Hepatocyte (in vitro differentiated cells): ENCODE measurements around the gene NRTN. TPM values are rescaled to one million over a fixed set of nuclear protein-coding genes. Genes with fewer than 3 reads are reported as not detected.
"Not testable (repeated sequence)": the region's sequence is repeated elsewhere in the genome, so short reads cannot be mapped to it uniquely, and the experiment has no call there.

ENCODE experiments used
- DNase-seq: peaks from one replicate; pipeline ENCODE4 v3.0.0-alpha.2; 2016; ENCODE audit warnings: low spot score
- H2AFZ ChIP-seq: fragments of 200-600 bp; sonication (generic); 2 replicates; pipeline ENCODE4 v1.6.0; 2016; ENCODE audit warnings: antibody characterized with exemption, mild to moderate bottlenecking
- H3K27ac ChIP-seq: fragments of 200-600 bp; sonication (generic); 2 replicates; pipeline ENCODE4 v1.5.1; 2016; ENCODE audit warnings: mild to moderate bottlenecking
- H3K27me3 ChIP-seq: fragments of 200-600 bp; sonication (generic); 2 replicates; pipeline ENCODE4 v1.6.1; 2016
- H3K36me3 ChIP-seq: fragments of 200-600 bp; sonication (generic); replicated peaks from 2 replicates; pipeline ENCODE4 v1.5.1; 2016; ENCODE audit warnings: low read depth; ENCODE audit not compliant: insufficient read depth
- H3K4me1 ChIP-seq: fragments of 200-600 bp; sonication (generic); 2 replicates; pipeline ENCODE4 v1.5.1; 2016; ENCODE audit warnings: mild to moderate bottlenecking, moderate library complexity; ENCODE audit not compliant: insufficient read depth
- H3K4me2 ChIP-seq: fragments of 200-600 bp; sonication (generic); 2 replicates; pipeline ENCODE4 v1.6.0; 2016
- H3K4me3 ChIP-seq: fragments of 200-600 bp; sonication (generic); 2 replicates; pipeline ENCODE4 v1.5.1; 2016; ENCODE audit warnings: mild to moderate bottlenecking
- H3K79me2 ChIP-seq: fragments of 200-600 bp; sonication (generic); 2 replicates; pipeline ENCODE4 v1.6.0; 2017; ENCODE audit warnings: mild to moderate bottlenecking
- H3K9me2 ChIP-seq: fragments of 200-600 bp; sonication (generic); replicated peaks from 2 replicates; pipeline ENCODE4 v1.6.0; 2017; ENCODE audit warnings: mild to moderate bottlenecking; ENCODE audit not compliant: insufficient read depth
- H3K9me3 ChIP-seq: fragments of 200-600 bp; sonication (generic); 2 replicates; pipeline ENCODE4 v1.5.1; 2016; ENCODE audit warnings: low read depth, mild to moderate bottlenecking
- H4K20me1 ChIP-seq: fragments of 200-600 bp; sonication (generic); 2 replicates; pipeline ENCODE4 v1.6.0; 2016; ENCODE audit warnings: mild to moderate bottlenecking; ENCODE audit not compliant: insufficient read depth, poor library complexity, severe bottlenecking
- CTCF ChIP-seq: fragments of 200-600 bp; sonication (generic); IDR thresholded peaks from 2 replicates; pipeline ENCODE4 v1.5.1; 2016; ENCODE audit warnings: antibody characterized with exemption, mild to moderate bottlenecking; ENCODE audit not compliant: poor library complexity
- EZH2 ChIP-seq: fragments of 200-600 bp; sonication (generic); IDR thresholded peaks from 2 replicates; pipeline ENCODE4 v1.6.1; 2016; ENCODE audit warnings: antibody characterized with exemption, mild to moderate bottlenecking, borderline replicate concordance
- EZH2phosphoT487 ChIP-seq: fragments of 200-600 bp; sonication (generic); IDR thresholded peaks from one replicate; pipeline ENCODE4 v1.6.1; 2018; ENCODE audit warnings: antibody characterized with exemption, mild to moderate bottlenecking, low read depth, moderate library complexity; ENCODE audit not compliant: unreplicated experiment, severe bottlenecking
- WGBS: methylation state at CpG from one replicate; pipeline ENCODE4 v1.1.6; 2016; ENCODE audit warnings: low lambda C conversion rate; ENCODE audit errors: missing lambda C conversion rate; 5-methylcytosine and 5-hydroxymethylcytosine counted together
- polyA plus RNA-seq: library from polyadenylated mRNA; unstranded; fragments of >200 nt; fragmentation: Nextera tagmentation; extraction: Ambion mirVana; gene quantifications from 2 replicates; pipeline ENCODE4 v1.2.1, GENCODE V29; 2016
- total RNA-seq: library from RNA; depleted of rRNA; stranded (reverse); fragments of >200 nt; gene quantifications from 2 replicates; pipeline ENCODE4 v1.2.3, GENCODE V29; 2014

Gene NRTN
- total and polyA plus RNA-seq, 2 experiments from 2014 or later = 2.7 to 31.1 TPM

- Histone ChIP-seq H3K9me2 (no peaks in the 10 kb centered on the region), H3K4me2 (no peak overlapping the region), H3K4me3 (no peak overlapping the region), H3K4me1 (no peaks in the 10 kb centered on the region), H3K27me3 (no peaks in the 10 kb centered on the region), H4K20me1 (no peaks in the 10 kb centered on the region), H3K27ac (no peak overlapping the region), H3K36me3 (no peaks in the 10 kb centered on the region), H2AFZ (no peak overlapping the region), H3K79me2 (no peaks in the 10 kb centered on the region), H3K9me3 (no peaks in the 10 kb centered on the region)
- no peak for DNase-seq
- 82% methylated on average over 17 of the region's 17 CpGs for WGBS
- TF ChIP-seq EZH2 (no peak), CTCF (no peak), EZH2phosphoT487 (no peak)
These were observed 29.1 kb upstream of the NRTN start for GRCh38 chr19:5775668-5776309.

DNA sequence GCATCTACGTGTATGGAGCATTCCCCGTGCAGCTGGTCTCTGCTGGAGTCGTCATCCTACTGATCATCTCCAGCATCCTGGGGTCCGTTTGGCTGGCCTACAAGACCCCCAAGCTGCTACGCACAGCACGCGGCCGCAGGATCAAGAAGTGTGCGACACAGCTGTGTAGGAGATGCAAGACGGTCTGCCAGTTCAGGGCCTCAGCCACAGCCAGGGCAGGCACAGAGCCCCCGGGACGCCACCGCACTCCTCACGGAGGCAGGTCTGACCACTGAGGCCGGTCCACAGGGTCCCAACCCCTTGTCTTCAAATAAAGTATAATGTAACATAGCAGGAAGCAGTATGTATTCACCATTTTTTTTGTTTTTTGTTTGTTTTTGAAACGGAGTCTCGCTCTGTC is 26.5 kb upstream of the NRTN start:
- H4K20me1 ChIP-seq = no peaks in the 10 kb centered on the region
- TF ChIP-seq CTCF (no peak), EZH2phosphoT487 (no peak)
- DNase-seq = no peak
- no peak overlapping the region for H2AFZ ChIP-seq
- no peaks in the 10 kb centered on the region for H3K79me2 ChIP-seq
- H3K27ac ChIP-seq = no peak overlapping the region
- no peak overlapping the region for H3K4me2 ChIP-seq
- H3K9me2 ChIP-seq = no peaks in the 10 kb centered on the region
- H3K27me3 ChIP-seq = no peaks in the 10 kb centered on the region
- H3K9me3 ChIP-seq = no peaks in the 10 kb centered on the region
- no peaks in the 10 kb centered on the region for H3K4me1 ChIP-seq
- WGBS = 92% methylated on average over 16 of the region's 17 CpGs
- no peaks in the 10 kb centered on the region for H3K36me3 ChIP-seq
- no peak overlapping the region for H3K4me3 ChIP-seq

DNA sequence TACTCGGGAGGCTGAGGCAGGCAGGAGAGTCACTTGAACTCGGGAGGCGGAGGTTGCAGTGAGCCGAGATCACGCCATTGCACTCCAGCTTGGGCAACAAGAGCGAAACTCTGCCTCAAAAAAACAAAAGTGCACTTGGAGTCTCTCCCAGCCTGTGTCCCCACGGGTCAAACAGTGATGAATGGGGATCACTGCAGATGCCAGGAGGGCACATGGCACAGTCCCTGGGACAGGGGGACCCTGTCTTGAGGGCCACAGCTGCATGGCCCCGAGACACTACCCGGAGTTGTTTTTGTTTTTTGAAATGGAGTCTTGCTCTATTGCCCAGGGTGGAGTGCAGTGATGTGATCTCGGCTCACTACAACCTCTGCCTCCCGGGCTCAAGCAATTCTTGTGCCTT is 24.0 kb upstream of the NRTN start:
- not testable (repeated sequence) for H3K36me3 ChIP-seq, H3K4me3 ChIP-seq, H3K4me2 ChIP-seq, H3K9me2 ChIP-seq, H3K27me3 ChIP-seq, H3K27ac ChIP-seq, H3K9me3 ChIP-seq, H3K4me1 ChIP-seq, H2AFZ ChIP-seq, H4K20me1 ChIP-seq, H3K79me2 ChIP-seq, DNase-seq
- WGBS = 92% methylated on average over 11 of the region's 11 CpGs

DNA sequence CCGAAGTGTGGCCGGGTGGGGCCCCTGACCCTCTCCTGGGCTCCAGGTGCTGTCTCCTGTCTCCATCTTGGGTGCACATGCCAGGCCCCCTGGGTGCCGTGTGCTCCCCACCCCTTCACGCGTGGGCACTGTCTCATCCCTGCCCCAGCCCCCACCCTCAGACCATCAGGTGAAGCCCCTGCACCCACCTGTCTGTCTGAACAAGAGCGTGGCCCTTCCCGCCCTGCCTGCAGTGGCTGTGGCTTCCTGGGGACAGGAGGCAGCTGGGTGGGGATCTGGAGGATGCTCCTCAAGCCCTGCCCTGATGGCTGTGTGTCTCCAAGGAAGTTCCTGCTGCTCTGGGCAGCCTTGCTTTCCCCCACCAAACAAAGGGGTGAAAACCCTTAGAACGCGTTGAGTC is 22.5 kb upstream of the NRTN start:
- Histone ChIP-seq H3K9me2 (no peaks in the 10 kb centered on the region), H3K27ac (no peak overlapping the region), H4K20me1 (no peaks in the 10 kb centered on the region), H3K4me2 (no peak overlapping the region), H3K79me2 (no peaks in the 10 kb centered on the region), H3K4me1 (no peaks in the 10 kb centered on the region), H3K36me3 (no peaks in the 10 kb centered on the region), H3K9me3 (no peaks in the 10 kb centered on the region), H3K27me3 (no peaks in the 10 kb centered on the region), H2AFZ (no peak overlapping the region), H3K4me3 (no peak overlapping the region)
- TF ChIP-seq CTCF = no peak
- no peak for TF ChIP-seq EZH2
- no peak for TF ChIP-seq EZH2phosphoT487
- 93% methylated on average over 8 of the region's 9 CpGs for WGBS
- no peak for DNase-seq
